SU-DHL-6 (cell line): ENCODE data around the gene APAF1.

Source experiments
- H2AFZ ChIP-seq: fragments of 200-600 bp; sonication (generic); 2 replicates; pipeline ENCODE4 v1.6.1; 2014; ENCODE audit warnings: low read depth, mild to moderate bottlenecking, moderate library complexity, mixed read lengths, antibody characterized with exemption, low read length; ENCODE audit not compliant: severe bottlenecking
- H3F3A ChIP-seq: fragments of 200-600 bp; shearing (Covaris generic); 2 replicates; pipeline ENCODE4 v1.6.0; 2016; ENCODE audit warnings: antibody characterized with exemption, mild to moderate bottlenecking; ENCODE audit not compliant: insufficient read depth
- H3K27ac ChIP-seq: fragments of 200-600 bp; sonication (generic); 2 replicates; pipeline ENCODE4 v1.5.1; 2016; ENCODE audit warnings: low read depth, mild to moderate bottlenecking, low read length, moderate library complexity, mixed read lengths
- H3K27me3 ChIP-seq: fragments of 200-600 bp; sonication (generic), shearing (Covaris generic); 2 replicates; pipeline ENCODE4 v1.6.0; 2014; ENCODE audit warnings: mild to moderate bottlenecking, low read length
- H3K36me3 ChIP-seq: fragments of 200-600 bp; sonication (generic); 2 replicates; pipeline ENCODE4 v1.6.1; 2014; ENCODE audit warnings: mild to moderate bottlenecking, low read length, mixed read lengths
- H3K4me2 ChIP-seq: fragments of 300-600, 200-600 bp; shearing (Covaris generic), sonication (generic); 2 replicates; pipeline ENCODE4 v1.6.0; 2014; ENCODE audit warnings: low read length, low read depth, mild to moderate bottlenecking; ENCODE audit not compliant: poor library complexity, severe bottlenecking
- H3K4me3 ChIP-seq: fragments of 200-600 bp; sonication (generic); 2 replicates; pipeline ENCODE4 v1.5.1; 2014; ENCODE audit warnings: antibody characterized with exemption, low read length, mild to moderate bottlenecking, mixed read lengths; ENCODE audit not compliant: insufficient read depth, poor library complexity, severe bottlenecking
- H3K79me2 ChIP-seq: fragments of 200-600 bp; sonication (generic); 2 replicates; pipeline ENCODE4 v1.6.1; 2014; ENCODE audit warnings: mild to moderate bottlenecking, low read length, moderate library complexity; ENCODE audit not compliant: insufficient read depth
- H3K9ac ChIP-seq: fragments of 200-600 bp; sonication (generic); 2 replicates; pipeline ENCODE4 v1.7.0; 2014; ENCODE audit warnings: mild to moderate bottlenecking, low read length
- H3K9me2 ChIP-seq: fragments of 200-600 bp; sonication (generic); replicated peaks from 2 replicates; pipeline ENCODE4 v1.6.1; 2014; ENCODE audit warnings: low read length; ENCODE audit not compliant: insufficient read depth
- H3K9me3 ChIP-seq: fragments of 200-600 bp; sonication (generic); 2 replicates; pipeline ENCODE4 v1.6.1; 2014; ENCODE audit warnings: low read length, mixed read lengths; ENCODE audit not compliant: insufficient read depth
- H4K20me1 ChIP-seq: fragments of 200-600 bp; sonication (generic); 2 replicates; pipeline ENCODE4 v1.6.1; 2014; ENCODE audit warnings: low read depth, mild to moderate bottlenecking, antibody characterized with exemption, low read length, moderate library complexity, mixed read lengths
- EZH2phosphoT487 ChIP-seq: fragments of 200-600 bp; sonication (generic), shearing (Covaris generic); conservative IDR thresholded peaks from 2 replicates; pipeline ENCODE4 v1.6.1; 2018; ENCODE audit warnings: mild to moderate bottlenecking, antibody characterized with exemption, low read length, moderate library complexity, mixed read lengths
- TF ChIP-seq, protein P1 (sequence below): fragments of 200-600 bp; sonication (generic); IDR thresholded peaks from one replicate; pipeline ENCODE4 v1.5.1; 2017; ENCODE audit warnings: antibody characterized with exemption, mild to moderate bottlenecking, low read length, moderate library complexity; ENCODE audit not compliant: insufficient read depth, poor library complexity, severe bottlenecking

The APAF1 gene

DNA sequence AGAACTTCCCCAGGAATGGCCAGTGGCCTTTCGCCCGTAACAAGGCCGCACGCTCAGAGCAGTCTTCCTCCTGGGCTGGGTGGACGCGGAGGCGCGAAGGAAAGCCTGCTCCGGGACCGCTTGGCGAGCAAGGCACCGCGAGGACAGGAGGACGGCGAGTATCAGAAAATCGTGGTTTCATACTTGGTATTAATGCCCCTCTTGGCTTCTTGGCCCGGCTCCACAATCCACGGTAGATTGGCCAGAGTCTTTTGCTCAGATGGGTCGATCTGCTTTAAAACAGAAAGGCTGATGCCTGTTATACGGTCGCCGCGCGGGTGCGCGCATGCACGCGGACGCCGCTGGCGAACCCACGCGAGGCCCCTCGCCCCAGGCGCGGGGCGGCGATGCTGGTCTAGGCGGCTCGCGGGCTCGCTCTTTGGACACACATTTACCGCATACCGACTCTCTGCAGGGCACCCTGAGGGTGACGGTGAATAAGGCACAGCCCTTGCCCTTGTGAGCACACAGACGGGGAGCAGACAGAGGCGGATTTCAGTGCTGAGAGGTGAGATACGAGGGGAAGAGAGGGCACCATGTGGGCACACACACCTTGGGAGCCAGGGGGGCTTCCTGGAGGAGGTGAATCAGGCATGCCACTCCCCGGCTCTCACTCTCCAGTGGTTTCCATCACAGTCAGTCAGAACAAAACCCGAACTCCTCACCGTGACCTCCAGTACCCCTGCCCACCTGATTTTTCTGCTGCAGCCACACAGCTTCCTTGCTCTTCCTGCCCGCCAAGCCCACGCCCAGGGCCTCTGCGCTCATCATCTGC lies 100.7 kb downstream of the APAF1 start:
- Histone ChIP-seq H3K9me2 (no peaks in the 10 kb centered on the region), H3K27me3 (no peaks in the 10 kb centered on the region), H3K4me2 (no peak overlapping the region), H3K4me3 (no peak overlapping the region), H4K20me1 (no peaks in the 10 kb centered on the region), H3K27ac (no peak overlapping the region), H3K9me3 (no peaks in the 10 kb centered on the region), H3K36me3 (no peaks in the 10 kb centered on the region), H2AFZ (no peak overlapping the region), H3F3A (no peaks in the 10 kb centered on the region), H3K9ac (no peak overlapping the region), H3K79me2 (no peaks in the 10 kb centered on the region)
- TF ChIP-seq, protein P1, sequence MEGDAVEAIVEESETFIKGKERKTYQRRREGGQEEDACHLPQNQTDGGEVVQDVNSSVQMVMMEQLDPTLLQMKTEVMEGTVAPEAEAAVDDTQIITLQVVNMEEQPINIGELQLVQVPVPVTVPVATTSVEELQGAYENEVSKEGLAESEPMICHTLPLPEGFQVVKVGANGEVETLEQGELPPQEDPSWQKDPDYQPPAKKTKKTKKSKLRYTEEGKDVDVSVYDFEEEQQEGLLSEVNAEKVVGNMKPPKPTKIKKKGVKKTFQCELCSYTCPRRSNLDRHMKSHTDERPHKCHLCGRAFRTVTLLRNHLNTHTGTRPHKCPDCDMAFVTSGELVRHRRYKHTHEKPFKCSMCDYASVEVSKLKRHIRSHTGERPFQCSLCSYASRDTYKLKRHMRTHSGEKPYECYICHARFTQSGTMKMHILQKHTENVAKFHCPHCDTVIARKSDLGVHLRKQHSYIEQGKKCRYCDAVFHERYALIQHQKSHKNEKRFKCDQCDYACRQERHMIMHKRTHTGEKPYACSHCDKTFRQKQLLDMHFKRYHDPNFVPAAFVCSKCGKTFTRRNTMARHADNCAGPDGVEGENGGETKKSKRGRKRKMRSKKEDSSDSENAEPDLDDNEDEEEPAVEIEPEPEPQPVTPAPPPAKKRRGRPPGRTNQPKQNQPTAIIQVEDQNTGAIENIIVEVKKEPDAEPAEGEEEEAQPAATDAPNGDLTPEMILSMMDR = no peak
- TF ChIP-seq EZH2phosphoT487 = no peak

DNA sequence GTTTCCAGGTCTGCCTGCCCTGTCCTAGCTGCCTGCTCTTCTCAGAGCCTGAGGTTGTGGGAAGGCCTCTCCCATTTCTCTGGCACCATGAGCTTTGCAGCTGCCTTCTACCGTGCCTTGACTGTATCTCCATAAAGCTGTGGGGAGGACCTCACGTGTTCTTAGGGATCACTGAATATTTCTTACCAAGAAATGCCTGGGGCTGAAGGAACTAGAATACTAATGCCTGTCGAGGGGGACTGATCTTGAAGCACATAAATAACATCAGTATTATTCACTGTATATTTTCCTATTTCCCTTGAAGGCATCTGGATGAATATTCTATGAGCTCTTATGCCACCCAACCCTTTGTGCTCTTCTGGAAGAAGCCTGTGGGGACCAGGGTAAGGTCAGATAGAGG lies 103.4 kb downstream of the APAF1 start:
- no peak overlapping the region for H3K27ac ChIP-seq
- no peaks in the 10 kb centered on the region for H3F3A ChIP-seq
- H3K9me3 ChIP-seq = no peaks in the 10 kb centered on the region
- no peaks in the 10 kb centered on the region for H3K27me3 ChIP-seq
- H4K20me1 ChIP-seq = no peaks in the 10 kb centered on the region
- TF ChIP-seq, protein P1 = no peak
- no peak for TF ChIP-seq EZH2phosphoT487
- no peak overlapping the region for H3K4me3 ChIP-seq
- H3K9me2 ChIP-seq = no peaks in the 10 kb centered on the region
- H2AFZ ChIP-seq = no peak overlapping the region
- no peaks in the 10 kb centered on the region for H3K79me2 ChIP-seq
- H3K4me2 ChIP-seq = no peak overlapping the region
- H3K36me3 ChIP-seq = no peaks in the 10 kb centered on the region
- H3K9ac ChIP-seq = no peak overlapping the region

DNA sequence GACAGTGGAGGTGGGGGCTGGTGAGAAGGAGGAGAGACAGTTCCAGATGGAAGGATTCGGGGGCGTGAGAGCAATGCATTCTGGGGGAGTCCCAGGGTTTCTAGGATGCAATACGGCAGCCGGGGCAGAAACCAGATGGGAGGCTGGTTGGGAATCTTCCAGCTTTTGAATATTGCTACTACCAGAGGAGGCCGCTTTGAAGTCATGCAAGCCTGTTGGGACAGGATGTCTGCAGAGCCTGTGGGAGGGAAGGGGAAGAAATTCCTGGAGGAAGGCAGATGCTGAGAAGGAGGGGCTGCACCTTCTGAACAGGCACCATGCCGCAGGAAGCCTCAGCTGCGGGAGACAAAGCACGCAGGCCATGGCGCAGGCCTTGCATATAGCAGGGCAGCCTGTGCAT lies 105.4 kb downstream of the APAF1 start:
- Histone ChIP-seq H3K36me3 (no peaks in the 10 kb centered on the region), H3K4me3 (no peak overlapping the region), H2AFZ (no peak overlapping the region), H3K27me3 (no peaks in the 10 kb centered on the region), H3K27ac (no peak overlapping the region), H3K9me2 (no peaks in the 10 kb centered on the region), H3K9me3 (no peaks in the 10 kb centered on the region), H3K4me2 (no peak overlapping the region), H3K79me2 (no peaks in the 10 kb centered on the region), H3K9ac (no peak overlapping the region), H4K20me1 (no peaks in the 10 kb centered on the region), H3F3A (no peaks in the 10 kb centered on the region)
- TF ChIP-seq, protein P1 = no peak
- TF ChIP-seq EZH2phosphoT487 = no peak
